Measurements from ENCODE around the gene SLC50A1.

SLC50A1 gene

GRCh38 chr1:155124503-155125463, 10.9 kb upstream of the SLC50A1 start:
- DNase-seq (ENCODE audit: low read depth), result no peak
- no peak overlapping the region for H3K4me3 ChIP-seq (ENCODE audit: low read length)
- TF ChIP-seq, protein P1, sequence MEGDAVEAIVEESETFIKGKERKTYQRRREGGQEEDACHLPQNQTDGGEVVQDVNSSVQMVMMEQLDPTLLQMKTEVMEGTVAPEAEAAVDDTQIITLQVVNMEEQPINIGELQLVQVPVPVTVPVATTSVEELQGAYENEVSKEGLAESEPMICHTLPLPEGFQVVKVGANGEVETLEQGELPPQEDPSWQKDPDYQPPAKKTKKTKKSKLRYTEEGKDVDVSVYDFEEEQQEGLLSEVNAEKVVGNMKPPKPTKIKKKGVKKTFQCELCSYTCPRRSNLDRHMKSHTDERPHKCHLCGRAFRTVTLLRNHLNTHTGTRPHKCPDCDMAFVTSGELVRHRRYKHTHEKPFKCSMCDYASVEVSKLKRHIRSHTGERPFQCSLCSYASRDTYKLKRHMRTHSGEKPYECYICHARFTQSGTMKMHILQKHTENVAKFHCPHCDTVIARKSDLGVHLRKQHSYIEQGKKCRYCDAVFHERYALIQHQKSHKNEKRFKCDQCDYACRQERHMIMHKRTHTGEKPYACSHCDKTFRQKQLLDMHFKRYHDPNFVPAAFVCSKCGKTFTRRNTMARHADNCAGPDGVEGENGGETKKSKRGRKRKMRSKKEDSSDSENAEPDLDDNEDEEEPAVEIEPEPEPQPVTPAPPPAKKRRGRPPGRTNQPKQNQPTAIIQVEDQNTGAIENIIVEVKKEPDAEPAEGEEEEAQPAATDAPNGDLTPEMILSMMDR (conservative IDR thresholded peaks at IDR 0.05; ENCODE audit: low read length), result no peak

- no peak for DNase-seq (ENCODE audit: low read depth)
- H3K4me3 ChIP-seq (ENCODE audit: low read length), result no peak overlapping the region
- TF ChIP-seq, protein P1 (conservative IDR thresholded peaks at IDR 0.05; ENCODE audit: low read length), result no peak
These were observed 10.1 kb upstream of the SLC50A1 start for GRCh38 chr1:155125511-155125945.

- TF ChIP-seq, protein P1 (conservative IDR thresholded peaks at IDR 0.05; ENCODE audit: low read length), result no peak
- DNase-seq (ENCODE audit: low read depth), result peak; percentile 3
- 0 out of 2 replicates have a peak overlapping the region, but pooled peaks have one; percentile 17 for H3K4me3 ChIP-seq (ENCODE audit: low read length)
These were observed 9.6 kb upstream of the SLC50A1 start for GRCh38 chr1:155125946-155126555.

DNA sequence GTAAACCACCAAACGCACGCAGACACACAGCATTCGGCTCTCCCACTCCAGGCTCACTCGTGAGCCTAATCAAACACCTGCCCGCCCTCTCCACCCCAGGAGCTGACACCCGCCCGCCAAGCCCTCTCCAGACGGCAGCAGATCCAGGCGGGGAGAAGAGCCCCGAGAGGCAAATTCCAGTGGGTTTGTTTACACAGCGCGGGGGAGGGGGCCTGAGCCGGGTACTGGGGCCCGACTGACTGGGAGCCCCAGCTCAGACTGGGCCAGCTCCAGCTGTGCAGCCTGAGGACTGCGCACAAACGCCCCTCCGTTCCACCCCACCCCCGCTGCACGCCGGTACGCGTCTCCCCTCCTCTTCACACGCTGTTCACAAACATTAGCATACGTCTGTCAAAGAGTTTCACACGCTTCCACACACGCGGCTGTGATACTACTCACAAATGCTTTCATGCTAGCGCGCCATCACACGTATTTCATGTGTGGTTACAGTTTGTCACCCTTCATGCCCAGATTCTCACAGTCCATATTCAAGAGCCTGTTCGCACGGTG, 9.0 kb upstream of the SLC50A1 start:
- TF ChIP-seq, protein P1 (conservative IDR thresholded peaks at IDR 0.05; ENCODE audit: low read length), result no peak
- H3K4me3 ChIP-seq (ENCODE audit: low read length), result peak overlapping the region; percentile 17; the same call in 1 of the 2 replicates
- DNase-seq (ENCODE audit: low read depth), result peak; percentile 14

DNA sequence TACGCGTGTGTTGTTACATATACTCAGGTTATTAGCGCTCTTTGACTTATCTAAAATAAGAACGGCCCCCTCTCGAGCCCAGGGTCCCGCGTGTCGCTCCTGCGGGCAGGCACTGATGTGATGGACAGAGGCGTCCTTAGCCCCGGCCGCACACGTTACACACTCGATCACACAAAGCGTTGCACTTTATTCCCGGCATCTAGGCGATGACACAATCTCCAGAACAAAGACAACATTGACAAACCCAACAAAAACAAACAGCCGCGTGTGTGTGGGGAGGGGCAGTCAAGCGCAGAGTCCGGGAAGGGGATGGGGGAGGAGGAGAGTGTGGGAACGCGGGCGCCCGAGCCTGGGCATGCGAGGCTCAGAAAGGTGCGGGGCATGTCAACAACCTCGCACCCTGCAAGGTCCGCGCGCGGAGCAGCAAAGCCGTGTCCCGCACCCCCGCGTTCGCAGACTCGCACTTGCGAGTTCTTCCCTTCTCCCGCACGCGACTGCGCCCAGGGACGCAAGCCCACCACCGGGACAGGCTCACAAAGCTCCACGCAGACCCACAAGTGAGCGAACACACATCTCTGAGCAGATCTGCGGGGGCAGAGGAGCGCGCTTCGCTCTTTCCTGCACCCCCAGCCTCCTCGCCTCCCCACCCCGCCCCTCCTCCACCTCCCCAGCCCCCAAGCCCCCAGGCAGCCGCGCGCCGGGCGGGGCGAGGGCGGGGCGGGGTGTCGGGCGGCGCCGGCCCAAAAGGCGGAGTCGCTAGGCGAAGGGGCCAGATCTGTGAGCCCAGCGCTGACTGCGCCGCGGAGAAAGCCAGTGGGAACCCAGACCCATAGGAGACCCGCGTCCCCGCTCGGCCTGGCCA, 8.3 kb upstream of the SLC50A1 start, which contains the start of gene EFNA1:
TSS of gene EFNA1 (plus strand) at position 772 of the 862 bp plus-strand sequence. CDS start 102 bp downstream, outside the sequence.
- peak; percentile 16 for DNase-seq (ENCODE audit: low read depth)
- TF ChIP-seq, protein P1 (conservative IDR thresholded peaks at IDR 0.05; ENCODE audit: low read length), result no peak
- H3K4me3 ChIP-seq (ENCODE audit: low read length), result peak within 1 kb of the TSS; percentile 50

GRCh38 chr1:155127967-155128754, 7.5 kb upstream of the SLC50A1 start:
- TF ChIP-seq, protein P1 (conservative IDR thresholded peaks at IDR 0.05; ENCODE audit: low read length), result no peak
- DNase-seq (ENCODE audit: low read depth), result no peak
- H3K4me3 ChIP-seq (ENCODE audit: low read length), result peak overlapping the region; percentile 48

Measured in AG10803 (cell line).